IMR-90 (cell line): ENCODE results near the gene FLT1. TPM values are rescaled to one million over a fixed set of nuclear protein-coding genes. Genes with fewer than 3 reads are reported as not detected.

Experiments
- ATAC-seq: fragments of 200-7000 bp; cut with Tn5 transposase; 2 replicates; pipeline ENCODE4 v1.9.1; 2020; ENCODE audit warnings: low read depth, mild to moderate bottlenecking, moderate library complexity
- BruUV-seq: library from RNA; stranded (reverse); fragments of 400-500 nt; replicated peaks from 2 replicates; lab custom pipeline; 2021; lab: Mats Ljungman, UMichigan
- CTCF ChIA-PET: fragments of 300-600 bp; formaldehyde crosslinking; extraction: SDS; loops from one replicate; lab custom pipeline; 2021; ENCODE audit warnings: antibody characterized with exemption; lab: Yijun Ruan, JAX
- POLR2A ChIA-PET: fragments of 300-600 bp; sonication (Branson Sonifier 250); formaldehyde crosslinking; loops from one replicate; lab custom pipeline; 2022; ENCODE audit warnings: antibody characterized with exemption; ENCODE audit not compliant: unreplicated experiment; lab: Charles Lee
- DNase-seq: peaks from one replicate; pipeline ENCODE4 v3.0.0; 2013
- H2AFZ ChIP-seq: replicated peaks from 2 replicates; pipeline ENCODE3; 2013; ENCODE audit warnings: low read length, mild to moderate bottlenecking; ENCODE audit not compliant: poor library complexity
- H2AK5ac ChIP-seq: 2 replicates; pipeline ENCODE4 v1.6.1; 2013; ENCODE audit warnings: low read depth, low read length, inconsistent platforms
- H2AK9ac ChIP-seq: replicated peaks from 2 replicates; pipeline ENCODE3; 2013; ENCODE audit warnings: mild to moderate bottlenecking, low read depth, low read length, moderate library complexity; ENCODE audit not compliant: poor library complexity
- H2BK120ac ChIP-seq: 2 replicates; pipeline ENCODE4 v1.6.1; 2013; ENCODE audit warnings: low read depth, low read length, inconsistent platforms
- H2BK15ac ChIP-seq: 3 replicates; pipeline ENCODE4 v1.6.1; 2013; ENCODE audit warnings: low read depth, low read length, inconsistent platforms
- H2BK20ac ChIP-seq: 2 replicates; pipeline ENCODE4 v1.6.1; 2013; ENCODE audit warnings: low read depth, mild to moderate bottlenecking, inconsistent platforms, low read length, moderate library complexity
- H2BK5ac ChIP-seq: 2 replicates; pipeline ENCODE4 v1.6.1; 2013; ENCODE audit warnings: mild to moderate bottlenecking, low read depth, low read length, inconsistent platforms; ENCODE audit not compliant: poor library complexity, severe bottlenecking
- H3K14ac ChIP-seq: replicated peaks from 2 replicates; pipeline ENCODE4 v1.6.1; 2013; ENCODE audit warnings: low read depth, low read length, inconsistent platforms
- H3K18ac ChIP-seq: 2 replicates; pipeline ENCODE4 v1.6.1; 2013; ENCODE audit warnings: low read depth, low read length, control low read depth
- H3K23ac ChIP-seq: 2 replicates; pipeline ENCODE4 v1.6.1; 2013; ENCODE audit warnings: low read depth, low read length, inconsistent platforms
- H3K27ac ChIP-seq: 2 replicates; pipeline ENCODE4 v1.5.1; 2013; ENCODE audit warnings: mild to moderate bottlenecking, control low read depth, low read length; ENCODE audit not compliant: insufficient read depth
- H3K27me3 ChIP-seq: 2 replicates; pipeline ENCODE4 v1.6.1; 2013; ENCODE audit warnings: low read length; ENCODE audit not compliant: control insufficient read depth, insufficient read depth
- H3K36me3 ChIP-seq: 2 replicates; pipeline ENCODE4 v1.6.1; 2013; ENCODE audit warnings: low read length, mixed read lengths; ENCODE audit not compliant: control insufficient read depth, insufficient read depth
- H3K4ac ChIP-seq: 2 replicates; pipeline ENCODE4 v1.6.1; 2013; ENCODE audit warnings: low read depth, low read length, inconsistent platforms
- H3K4me1 ChIP-seq: 2 replicates; pipeline ENCODE4 v1.6.1; 2013; ENCODE audit warnings: low read length, mixed read lengths; ENCODE audit not compliant: control insufficient read depth, insufficient read depth
- H3K4me2 ChIP-seq: 2 replicates; pipeline ENCODE4 v1.6.1; 2013; ENCODE audit warnings: low read depth, mild to moderate bottlenecking, control low read depth, low read length, moderate library complexity
- H3K4me3 ChIP-seq: 2 replicates; pipeline ENCODE4 v1.5.1; 2013; ENCODE audit warnings: low read depth, mild to moderate bottlenecking, control low read depth, low read length, moderate library complexity; ENCODE audit not compliant: insufficient read depth
- H3K56ac ChIP-seq: 2 replicates; pipeline ENCODE4 v1.6.1; 2013; ENCODE audit warnings: low read length, inconsistent platforms; ENCODE audit not compliant: insufficient read depth; ENCODE audit errors: extremely low read depth
- H3K79me1 ChIP-seq, 2 experiments: 2 replicates each; pipeline ENCODE4 v1.6.1; 2013; ENCODE audit warnings: low read length in 2 of 2, inconsistent platforms in 1 of 2, low read depth in 1 of 2
- H3K9ac ChIP-seq: 2 replicates; pipeline ENCODE4 v1.6.1; 2013; ENCODE audit warnings: low read depth, low read length, control low read depth
- H3K9me1 ChIP-seq: 2 replicates; pipeline ENCODE4 v1.6.1; 2013; ENCODE audit warnings: low read length, inconsistent platforms; ENCODE audit not compliant: insufficient read depth
- H3K9me3 ChIP-seq: 2 replicates; pipeline ENCODE4 v1.6.1; 2013; ENCODE audit warnings: low read length; ENCODE audit not compliant: control insufficient read depth, insufficient read depth
- H4K20me1 ChIP-seq: 2 replicates; pipeline ENCODE4 v1.6.1; 2013; ENCODE audit warnings: low read length, inconsistent platforms; ENCODE audit not compliant: insufficient read depth
- H4K5ac ChIP-seq: 2 replicates; pipeline ENCODE4 v1.6.1; 2013; ENCODE audit warnings: mild to moderate bottlenecking, low read depth, low read length, control low read depth
- H4K8ac ChIP-seq, 2 experiments: 2 replicates each; pipeline ENCODE4 v1.6.1; 2013; ENCODE audit warnings: low read depth in 2 of 2, low read length in 2 of 2, control low read depth in 1 of 2, inconsistent platforms in 1 of 2
- H4K91ac ChIP-seq: 2 replicates; pipeline ENCODE4 v1.6.1; 2013; ENCODE audit warnings: low read depth, low read length, inconsistent platforms; ENCODE audit not compliant: insufficient read depth
- CEBPB ChIP-seq: IDR thresholded peaks from 2 replicates; pipeline ENCODE4 v1.6.1; 2012; ENCODE audit warnings: low read depth, low read length, improper control_type of control experiment
- CHD1 ChIP-seq: IDR thresholded peaks from 2 replicates; pipeline ENCODE4 v1.6.1; 2012; ENCODE audit warnings: low read depth, low read length, improper control_type of control experiment
- CTCF ChIP-seq: conservative IDR thresholded peaks from 2 replicates; pipeline ENCODE4 v1.5.1; 2012; ENCODE audit warnings: mild to moderate bottlenecking, low read depth, low read length, improper control_type of control experiment
- ELK1 ChIP-seq: fragments of 150-350 bp; IDR thresholded peaks from 2 replicates; pipeline ENCODE4 v1.6.1; 2016; ENCODE audit warnings: low read depth, mild to moderate bottlenecking, low read length, moderate library complexity, borderline replicate concordance
- FOS ChIP-seq: fragments of 150-350 bp; IDR thresholded peaks from 2 replicates; pipeline ENCODE4 v1.6.1; 2016; ENCODE audit warnings: low read depth, low read length
- MAFK ChIP-seq: IDR thresholded peaks from 2 replicates; pipeline ENCODE4 v1.6.1; 2012; ENCODE audit warnings: low read depth, low read length, improper control_type of control experiment
- MXI1 ChIP-seq: IDR thresholded peaks from 2 replicates; pipeline ENCODE4 v1.6.1; 2012; ENCODE audit warnings: low read depth, mild to moderate bottlenecking, low read length, moderate library complexity, borderline replicate concordance
- NFE2L2 ChIP-seq: fragments of 150-350 bp; IDR thresholded peaks from 2 replicates; pipeline ENCODE4 v1.6.1; 2016; ENCODE audit warnings: low read depth, mild to moderate bottlenecking, low read length
- POLR2A ChIP-seq: IDR thresholded peaks from 2 replicates; pipeline ENCODE4 v1.6.1; 2012; ENCODE audit warnings: mild to moderate bottlenecking, low read depth, low read length
- RAD21 ChIP-seq: IDR thresholded peaks from 2 replicates; pipeline ENCODE4 v1.6.1; 2012; ENCODE audit warnings: low read length, improper control_type of control experiment
- RCOR1 ChIP-seq: IDR thresholded peaks from 2 replicates; pipeline ENCODE4 v1.6.1; 2012; ENCODE audit warnings: mild to moderate bottlenecking, low read length, improper control_type of control experiment; ENCODE audit not compliant: insufficient replicate concordance
- SMC3 ChIP-seq: fragments of 150-350 bp; IDR thresholded peaks from 2 replicates; pipeline ENCODE4 v1.6.1; 2016; ENCODE audit warnings: low read depth, mild to moderate bottlenecking, antibody characterized with exemption, low read length, moderate library complexity
- USF2 ChIP-seq: fragments of 150-350 bp; IDR thresholded peaks from 2 replicates; pipeline ENCODE4 v1.6.1; 2017; ENCODE audit warnings: mild to moderate bottlenecking, antibody characterized with exemption, low read length, low read depth
- dilution Hi-C: fragments of 300-500 bp; cut with HindIII; formaldehyde crosslinking; loops from one replicate; pipeline ENCODE4 v1.14.3; 2018; ENCODE audit warnings: low sequenced_read_pairs; ENCODE audit not compliant: unreplicated experiment
- in situ Hi-C: fragments of 300-500 bp; cut with MboI; formaldehyde crosslinking; loops from 3 replicates; pipeline ENCODE4 v1.14.3; 2019; ENCODE audit warnings: low sequenced_read_pairs, inconsistent platforms, mixed read lengths
- intact Hi-C: fragments of 100-400 bp; cut with micrococcal nuclease; formaldehyde crosslinking; loops from 2 replicates; pipeline ENCODE4 v1.10.0; 2022
- polyA plus RNA-seq, 3 experiments: library from polyadenylated mRNA; depleted of rRNA; stranded (reverse); fragments of >200 nt; gene quantifications; 2 replicates each; pipeline ENCODE4 v1.2.3, GENCODE V29; 2012; ENCODE audit warnings: low replicate concordance in 1 of 3
- total RNA-seq: library from RNA; depleted of rRNA; stranded (reverse); fragments of >200 nt; gene quantifications from 2 replicates; pipeline ENCODE4 v1.2.3, GENCODE V29; 2012

Gene FLT1
- total and polyA plus RNA-seq, 2 of the 4 experiments (the other 2 are of a cell fraction), result 4.5 to 10.4 TPM

- POLR2A ChIA-PET, result no interaction called here
- H3K36me3 ChIP-seq, result no peaks in the 10 kb centered on the region; the same call in 1 of the 2 replicates
- no peak overlapping the region for H3K23ac ChIP-seq
- no TSS peak for BruUV-seq
- dilution Hi-C loops, result no loop called here
- intact Hi-C loops, result no loop called here
- no peak overlapping the region for H3K56ac ChIP-seq
- no peaks in the 10 kb centered on the region for H4K20me1 ChIP-seq
- H3K27me3 ChIP-seq, result no peaks in the 10 kb centered on the region
- no peak for TF ChIP-seq ELK1
- TF ChIP-seq MAFK, result no peak
- TF ChIP-seq POLR2A, result no peak
- TF ChIP-seq MXI1, result no peak
- TF ChIP-seq NFE2L2, result no peak
- TF ChIP-seq CHD1, result no peak
- no peak for TF ChIP-seq RCOR1
- TF ChIP-seq SMC3, result no peak
- no peak for TF ChIP-seq CEBPB
- no peak for TF ChIP-seq RAD21
- TF ChIP-seq CTCF, result no peak
- no peak for TF ChIP-seq USF2
- no peak for TF ChIP-seq FOS
- no peak overlapping the region for H4K5ac ChIP-seq
- H3K4me3 ChIP-seq, result no peak overlapping the region
- H4K8ac ChIP-seq, result no peak overlapping the region
- H3K14ac ChIP-seq, result no peak overlapping the region
- H3K27ac ChIP-seq, result no peak overlapping the region
- no peaks in the 10 kb centered on the region for H3K9me3 ChIP-seq
- CTCF ChIA-PET, result no interaction called here
- H2AK5ac ChIP-seq, result no peak overlapping the region
- H2BK20ac ChIP-seq, result no peak overlapping the region
- H3K9ac ChIP-seq, result no peak overlapping the region
- H3K79me1 ChIP-seq, result peaks cover 0 to 9% of the 10 kb centered on the region in 2 experiments; a peak in 2 of 4 replicates
- H3K4ac ChIP-seq, result no peak overlapping the region
- no peak overlapping the region for H3K18ac ChIP-seq
- H2AK9ac ChIP-seq, result no peak overlapping the region
- no peak overlapping the region for H2BK120ac ChIP-seq
- H3K4me1 ChIP-seq, result no peaks in the 10 kb centered on the region
- no peak overlapping the region for H2BK15ac ChIP-seq
- H4K91ac ChIP-seq, result no peak overlapping the region
- in situ Hi-C loops, result no loop called here
- no peaks in the 10 kb centered on the region for H3K9me1 ChIP-seq
- H2BK5ac ChIP-seq, result no peak overlapping the region
- no peak overlapping the region for H3K4me2 ChIP-seq
- ATAC-seq (no peak), DNase-seq (no peak)
- H2AFZ ChIP-seq, result no peak overlapping the region
These were observed 53.4 kb downstream of the FLT1 start for GRCh38 chr13:28441529-28441928.
